ENCODE results near the gene GNA15. TPM values are rescaled to one million over a fixed set of nuclear protein-coding genes. Genes with fewer than 3 reads are reported as not detected.

Gene GNA15
- total and polyA plus RNA-seq, 2 donors (not counting 3 experiments of a cell fraction or from before 2014, with no cell fraction given) = 0.17 TPM; not detected in 1

GRCh38 chr19:3132971-3133792, 2.7 kb upstream of the GNA15 start:
- intact Hi-C loops (cut with micrococcal nuclease) (no loop called here), dilution Hi-C loops (cut with MboI; ENCODE audit: extremely low pct_ligation_motif_present, low sequenced_read_pairs) (no loop called here)
- no peak overlapping the region for H3K27ac ChIP-seq (ENCODE audit: insufficient read depth, low read depth, low read length)
- no peaks in the 10 kb centered on the region for H4K20me1 ChIP-seq (replicated peaks; ENCODE audit: control insufficient read depth, extremely low read depth, insufficient read depth, low read length)
- no peak overlapping the region for H2AFZ ChIP-seq (ENCODE audit: low read depth, low read length)
- H3K4me1 ChIP-seq (ENCODE audit: control insufficient read depth, extremely low read depth, insufficient read depth, low read length) = peaks cover 4% of the 10 kb centered on the region
- H3K9me1 ChIP-seq (replicated peaks; ENCODE audit: control insufficient read depth, extremely low read depth, insufficient read depth, low read length) = no peaks in the 10 kb centered on the region
- H3K4me2 ChIP-seq (ENCODE audit: insufficient read depth, low read length) = no peak overlapping the region
- ChIA-PET POLR2A (no interaction called here), CTCF (interaction anchor here (1.2 to 5.9 kb wide), 4 partner anchors 11 to 31 kb away, joined by 3 to 122 read pairs (median 4); no protein-coding TSS in a partner anchor)
- no peaks in the 10 kb centered on the region for H3K9me3 ChIP-seq (replicated peaks; ENCODE audit: control insufficient read depth, insufficient read depth, low read length)
- H3K79me2 ChIP-seq (ENCODE audit: control insufficient read depth, insufficient read depth, low read length) = no peaks in the 10 kb centered on the region
- no peaks in the 10 kb centered on the region for H3K36me3 ChIP-seq (ENCODE audit: control insufficient read depth in 2 of 2, extremely low read depth in 1 of 2, insufficient read depth in 2 of 2, low read length in 2 of 2)
- TF ChIP-seq JUN (IDR thresholded peaks at IDR 0.05; ENCODE audit: borderline replicate concordance, insufficient read depth, insufficient read length, low read depth) (no peak), POLR2AphosphoS5 (IDR thresholded peaks at IDR 0.05; ENCODE audit: insufficient read depth, low read depth, low read length) (no peak)
- H3K9ac ChIP-seq (replicated peaks; ENCODE audit: extremely low read depth, insufficient read depth, low read length) = no peak overlapping the region
- no peak for FAIRE-seq
- no peaks in the 10 kb centered on the region for H3K27me3 ChIP-seq (ENCODE audit: control insufficient read depth in 2 of 2, insufficient read depth in 2 of 2, low read length in 2 of 2)
- BruUV-seq (replicated peaks) = no TSS peak
- DNase-seq (ENCODE audit: low read depth, low spot score) = no peak
- H3K4me3 ChIP-seq (replicated peaks in 1 of 3; ENCODE audit: insufficient read depth in 1 of 3, low read depth in 1 of 3, low read length in 3 of 3) = no peak overlapping the region

GRCh38 chr19:3133793-3134116, 2.1 kb upstream of the GNA15 start:
- no TSS peak for BruUV-seq (replicated peaks)
- FAIRE-seq = no peak
- CTCF ChIA-PET = interaction anchor here (1.2 to 1.6 kb wide), 2 partner anchors 28 to 30 kb away, joined by 4 to 5 read pairs; no protein-coding TSS in a partner anchor
- Histone ChIP-seq H3K4me2 (ENCODE audit: insufficient read depth, low read length) (no peak overlapping the region), H3K4me1 (ENCODE audit: control insufficient read depth, extremely low read depth, insufficient read depth, low read length) (peaks cover 4% of the 10 kb centered on the region), H3K9me3 (replicated peaks; ENCODE audit: control insufficient read depth, insufficient read depth, low read length) (no peaks in the 10 kb centered on the region), H3K79me2 (ENCODE audit: control insufficient read depth, insufficient read depth, low read length) (no peaks in the 10 kb centered on the region), H3K27ac (ENCODE audit: insufficient read depth, low read depth, low read length) (no peak overlapping the region), H3K9me1 (replicated peaks; ENCODE audit: control insufficient read depth, extremely low read depth, insufficient read depth, low read length) (no peaks in the 10 kb centered on the region), H3K9ac (replicated peaks; ENCODE audit: extremely low read depth, insufficient read depth, low read length) (no peak overlapping the region), H2AFZ (ENCODE audit: low read depth, low read length) (no peak overlapping the region), H3K27me3 (ENCODE audit: control insufficient read depth in 2 of 2, insufficient read depth in 2 of 2, low read length in 2 of 2) (no peaks in the 10 kb centered on the region), H4K20me1 (replicated peaks; ENCODE audit: control insufficient read depth, extremely low read depth, insufficient read depth, low read length) (no peaks in the 10 kb centered on the region), H3K36me3 (ENCODE audit: control insufficient read depth in 2 of 2, extremely low read depth in 1 of 2, insufficient read depth in 2 of 2, low read length in 2 of 2) (no peaks in the 10 kb centered on the region), H3K4me3 (replicated peaks in 1 of 3; ENCODE audit: insufficient read depth in 1 of 3, low read depth in 1 of 3, low read length in 3 of 3) (no peak overlapping the region)
- DNase-seq (ENCODE audit: low read depth, low spot score) = no peak
- TF ChIP-seq POLR2AphosphoS5 (IDR thresholded peaks at IDR 0.05; ENCODE audit: insufficient read depth, low read depth, low read length) = no peak
- TF ChIP-seq GATA2 (IDR thresholded peaks at IDR 0.05; ENCODE audit: insufficient read depth, insufficient read length, low read depth, low read length) = no peak
- TF ChIP-seq EZH2 (IDR thresholded peaks at IDR 0.05; ENCODE audit: borderline replicate concordance, low read depth, low read length, severe bottlenecking) = no peak
- no peak for TF ChIP-seq CTCF (IDR thresholded peaks at IDR 0.05; ENCODE audit: extremely low read depth in 1 of 2, insufficient read depth in 1 of 2, low read depth in 1 of 2, low read length in 2 of 2)
- TF ChIP-seq JUN (IDR thresholded peaks at IDR 0.05; ENCODE audit: borderline replicate concordance, insufficient read depth, insufficient read length, low read depth) = no peak
- no peak for TF ChIP-seq FOS (IDR thresholded peaks at IDR 0.05; ENCODE audit: borderline replicate concordance, insufficient read depth, low read length)
- no peak for TF ChIP-seq MYC (IDR thresholded peaks at IDR 0.05; ENCODE audit: low read depth, low read length)
- POLR2A ChIA-PET = no interaction called here
- dilution Hi-C loops (cut with MboI; ENCODE audit: extremely low pct_ligation_motif_present, low sequenced_read_pairs) = no loop called here
- intact Hi-C loops (cut with micrococcal nuclease) = no loop called here

Measured in endothelial cell of umbilical vein (primary cell).